IMR-90 (cell line): Measurements from ENCODE around the gene UBN1.

Experiments
- FOS ChIP-seq: fragments of 150-350 bp; IDR thresholded peaks from 2 replicates; pipeline ENCODE4 v1.6.1; 2016; ENCODE audit warnings: low read depth, low read length
- MXI1 ChIP-seq: IDR thresholded peaks from 2 replicates; pipeline ENCODE4 v1.6.1; 2012; ENCODE audit warnings: low read depth, mild to moderate bottlenecking, low read length, moderate library complexity, borderline replicate concordance
- NFE2L2 ChIP-seq: fragments of 150-350 bp; IDR thresholded peaks from 2 replicates; pipeline ENCODE4 v1.6.1; 2016; ENCODE audit warnings: low read depth, mild to moderate bottlenecking, low read length
- TF ChIP-seq, protein P1 (sequence below): conservative IDR thresholded peaks from 2 replicates; pipeline ENCODE4 v1.5.1; 2012; ENCODE audit warnings: mild to moderate bottlenecking, low read depth, low read length, improper control_type of control experiment

DNA sequence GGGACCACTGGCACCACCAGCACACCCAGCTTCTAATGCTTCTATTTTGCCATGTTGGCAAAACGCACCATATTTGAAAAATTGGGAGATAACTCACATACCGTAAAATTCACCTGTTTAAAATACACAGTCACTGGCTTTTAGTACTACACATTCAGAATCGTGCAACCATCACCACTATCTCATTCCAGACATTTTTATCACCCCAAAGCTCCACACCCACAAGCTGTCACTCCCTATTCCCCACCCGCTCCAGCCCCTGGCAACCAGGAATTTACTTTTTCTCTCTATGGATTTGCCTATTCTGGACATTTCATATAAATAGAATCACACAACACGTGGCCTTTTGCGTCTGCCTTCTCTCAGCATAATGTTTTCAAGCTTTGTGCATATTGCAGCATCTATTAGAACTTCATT is 64.7 kb downstream of the UBN1 start:
- TF ChIP-seq, protein P1, sequence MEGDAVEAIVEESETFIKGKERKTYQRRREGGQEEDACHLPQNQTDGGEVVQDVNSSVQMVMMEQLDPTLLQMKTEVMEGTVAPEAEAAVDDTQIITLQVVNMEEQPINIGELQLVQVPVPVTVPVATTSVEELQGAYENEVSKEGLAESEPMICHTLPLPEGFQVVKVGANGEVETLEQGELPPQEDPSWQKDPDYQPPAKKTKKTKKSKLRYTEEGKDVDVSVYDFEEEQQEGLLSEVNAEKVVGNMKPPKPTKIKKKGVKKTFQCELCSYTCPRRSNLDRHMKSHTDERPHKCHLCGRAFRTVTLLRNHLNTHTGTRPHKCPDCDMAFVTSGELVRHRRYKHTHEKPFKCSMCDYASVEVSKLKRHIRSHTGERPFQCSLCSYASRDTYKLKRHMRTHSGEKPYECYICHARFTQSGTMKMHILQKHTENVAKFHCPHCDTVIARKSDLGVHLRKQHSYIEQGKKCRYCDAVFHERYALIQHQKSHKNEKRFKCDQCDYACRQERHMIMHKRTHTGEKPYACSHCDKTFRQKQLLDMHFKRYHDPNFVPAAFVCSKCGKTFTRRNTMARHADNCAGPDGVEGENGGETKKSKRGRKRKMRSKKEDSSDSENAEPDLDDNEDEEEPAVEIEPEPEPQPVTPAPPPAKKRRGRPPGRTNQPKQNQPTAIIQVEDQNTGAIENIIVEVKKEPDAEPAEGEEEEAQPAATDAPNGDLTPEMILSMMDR = no peak
- TF ChIP-seq NFE2L2 = no peak
- no peak for TF ChIP-seq MXI1
- no peak for TF ChIP-seq FOS
